GM21526 (cell line): ENCODE data around the gene NR6A1.

Experiments used
- ATAC-seq: cut with Tn5 transposase; IDR thresholded peaks from one replicate; pipeline ENCODE4 v1.9.1; 2021; ENCODE audit warnings: moderate library complexity; ENCODE audit not compliant: unreplicated experiment, low FRiP score

The NR6A1 gene

DNA sequence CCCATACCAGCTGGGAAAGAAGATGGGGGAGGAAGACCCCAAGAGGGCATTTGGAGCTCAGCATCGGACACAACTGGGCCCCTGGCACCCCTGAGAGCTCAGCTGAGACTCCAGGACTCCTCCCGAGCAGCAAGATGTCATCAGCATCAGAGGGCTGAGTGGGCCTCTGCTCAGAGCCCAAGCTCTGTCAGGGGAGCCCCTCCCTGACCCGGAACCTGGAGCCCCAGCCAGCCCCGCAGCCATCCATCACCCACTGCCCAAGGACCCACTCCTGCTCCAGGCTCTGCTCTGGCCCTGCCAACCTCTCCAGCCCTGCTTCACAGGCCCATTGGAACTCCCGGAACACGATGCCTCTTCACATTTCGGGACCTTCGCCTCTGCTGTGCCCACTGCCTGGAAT is 273.7 kb downstream of the NR6A1 start:
- no peak for ATAC-seq

GRCh38 chr9:124496463-124496862 is 274.6 kb downstream of the NR6A1 start:
- no peak for ATAC-seq

- no peak for ATAC-seq
Observed at GRCh38 chr9:124496075-124496449, 275.0 kb downstream of the NR6A1 start.

DNA sequence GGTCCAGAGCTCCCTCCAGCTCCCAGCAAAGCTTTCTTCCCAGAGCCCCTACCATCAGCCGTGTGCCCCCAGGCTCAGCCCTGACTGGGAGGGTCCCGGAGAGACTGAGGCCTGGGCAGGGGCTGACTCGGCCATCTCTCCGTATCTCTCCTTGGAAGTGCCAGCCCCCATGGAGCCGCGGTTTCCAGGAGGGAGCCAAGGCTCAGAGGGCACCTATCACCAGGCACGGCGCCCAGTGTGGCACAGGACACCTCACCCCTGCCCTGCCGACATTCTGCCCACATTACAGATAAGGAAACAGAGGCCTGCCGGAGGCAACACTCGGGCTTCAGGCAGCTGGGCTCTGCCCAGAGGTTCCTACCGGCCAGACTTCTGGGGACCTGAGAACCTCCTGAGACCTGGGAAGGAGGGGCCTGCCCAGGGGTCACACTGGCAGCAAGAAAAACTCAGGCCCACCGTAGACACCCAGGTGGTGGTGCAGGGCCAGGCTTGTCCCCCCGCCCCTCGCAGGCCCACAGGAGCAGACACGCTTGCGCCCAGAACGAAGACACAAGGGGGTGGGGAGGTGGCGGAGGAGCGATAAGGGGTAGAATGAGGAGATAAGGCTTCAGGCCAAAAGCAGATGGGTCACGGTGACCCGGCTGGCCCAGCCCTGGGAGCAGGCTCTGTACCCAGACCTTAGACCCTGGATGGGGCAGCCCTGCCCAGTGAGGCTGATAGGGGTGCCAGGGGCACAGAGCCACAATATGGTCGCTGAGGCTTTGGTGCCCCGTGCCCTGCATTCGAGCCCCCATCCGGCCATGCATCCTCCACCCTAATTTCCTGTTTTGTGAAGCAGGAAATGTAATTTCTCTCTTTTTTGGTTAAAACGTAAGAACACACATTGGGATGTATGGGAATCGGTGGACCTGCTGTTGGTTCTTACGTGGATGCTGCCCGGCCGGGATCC is 275.7 kb downstream of the NR6A1 start:
- no peak for ATAC-seq

- peak; percentile 44 for ATAC-seq
Observed at GRCh38 chr9:124493794-124494479, 277.2 kb downstream of the NR6A1 start.

DNA sequence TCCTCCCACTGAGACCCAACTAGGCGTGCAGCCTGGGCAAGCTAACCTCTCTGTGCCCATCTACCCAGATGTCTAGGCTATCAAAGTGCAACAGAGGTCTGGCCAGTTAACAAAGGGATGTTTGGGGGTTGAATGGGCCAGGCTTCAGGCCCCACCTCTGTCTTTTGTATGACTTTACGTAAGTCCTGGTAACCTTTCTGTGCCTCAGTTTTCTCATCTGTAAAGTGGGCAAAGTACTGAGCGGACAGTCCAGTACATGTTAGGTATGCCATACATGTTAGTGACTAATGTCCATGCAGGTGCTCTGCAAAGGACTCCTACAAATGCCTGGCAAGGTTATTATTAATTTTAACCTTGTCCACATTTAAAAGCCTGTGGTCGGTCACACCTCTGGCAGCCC is 277.9 kb downstream of the NR6A1 start:
- no peak for ATAC-seq

- ATAC-seq, result no peak
Observed at GRCh38 chr9:124492818-124493217, 278.3 kb downstream of the NR6A1 start.

GRCh38 chr9:124491049-124491975 is 279.8 kb downstream of the NR6A1 start:
- ATAC-seq, result no peak

- no peak for ATAC-seq
Observed at GRCh38 chr9:124490004-124490403, 281.1 kb downstream of the NR6A1 start.

DNA sequence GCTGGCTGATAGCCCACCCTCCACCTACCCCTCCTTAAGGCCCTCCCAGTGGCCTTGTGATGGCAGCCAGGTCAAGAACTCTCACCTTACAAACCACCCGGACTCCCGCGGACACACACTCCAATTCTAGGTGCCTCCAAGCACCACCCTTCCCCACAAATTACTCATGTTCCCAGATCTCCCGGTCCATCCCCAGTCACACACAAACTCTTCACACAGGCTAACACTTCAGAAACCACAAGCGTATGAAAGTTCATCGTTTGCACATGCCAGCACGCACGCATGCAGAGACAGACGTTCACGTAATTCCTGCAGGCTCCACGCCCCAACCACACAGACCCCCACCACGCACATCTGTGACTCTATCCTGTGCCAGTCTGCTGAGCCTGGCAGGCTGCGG is 281.9 kb downstream of the NR6A1 start:
- ATAC-seq, result no peak

- no peak for ATAC-seq
Observed at GRCh38 chr9:124488641-124489210, 282.4 kb downstream of the NR6A1 start.

GRCh38 chr9:124487260-124488182 is 283.6 kb downstream of the NR6A1 start:
- no peak for ATAC-seq

DNA sequence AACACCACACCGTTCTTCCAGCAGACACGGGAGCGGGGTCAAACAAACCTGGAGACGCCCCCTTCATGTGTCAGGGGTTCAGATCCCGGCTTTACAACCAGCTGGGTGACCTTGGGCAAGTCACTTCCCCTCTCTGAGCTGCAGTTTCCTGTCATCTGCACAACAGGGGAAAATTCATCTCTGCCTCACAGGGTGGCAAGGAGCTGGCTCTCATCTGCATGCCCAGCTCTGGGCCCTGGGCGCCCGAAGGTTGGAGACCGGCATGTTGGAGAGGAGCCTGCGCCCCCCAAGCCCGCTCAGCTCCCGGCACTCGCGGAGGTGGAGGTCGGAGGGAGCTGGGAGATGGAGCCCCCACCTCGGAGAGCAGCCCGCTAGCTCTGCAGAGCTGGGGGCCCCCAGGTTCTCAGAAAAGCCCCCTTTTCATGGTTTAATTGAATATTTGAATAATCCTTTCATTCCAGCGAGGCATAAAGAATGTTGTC is 284.3 kb downstream of the NR6A1 start:
- ATAC-seq, result no peak

- ATAC-seq, result no peak
Observed at GRCh38 chr9:124485936-124486335, 285.2 kb downstream of the NR6A1 start.

GRCh38 chr9:124485201-124485600 is 285.9 kb downstream of the NR6A1 start:
- no peak for ATAC-seq

GRCh38 chr9:124483481-124483880 is 287.6 kb downstream of the NR6A1 start:
- ATAC-seq, result no peak

GRCh38 chr9:124482431-124483031 is 288.6 kb downstream of the NR6A1 start:
- ATAC-seq, result no peak

- ATAC-seq, result no peak
Observed at GRCh38 chr9:124481115-124481514, 290.0 kb downstream of the NR6A1 start.

GRCh38 chr9:124480621-124480981 is 290.5 kb downstream of the NR6A1 start:
- no peak for ATAC-seq
